SKM-1 treated with dmso at 0.1 percent for 144 hours (cell line): ENCODE measurements around the gene MAGEL2.

Experiments
- DNase-seq: peaks from one replicate; lab custom pipeline; 2025; ENCODE audit not compliant: unreplicated experiment; lab: John Stamatoyannopoulos, UW

MAGEL2 gene

DNA sequence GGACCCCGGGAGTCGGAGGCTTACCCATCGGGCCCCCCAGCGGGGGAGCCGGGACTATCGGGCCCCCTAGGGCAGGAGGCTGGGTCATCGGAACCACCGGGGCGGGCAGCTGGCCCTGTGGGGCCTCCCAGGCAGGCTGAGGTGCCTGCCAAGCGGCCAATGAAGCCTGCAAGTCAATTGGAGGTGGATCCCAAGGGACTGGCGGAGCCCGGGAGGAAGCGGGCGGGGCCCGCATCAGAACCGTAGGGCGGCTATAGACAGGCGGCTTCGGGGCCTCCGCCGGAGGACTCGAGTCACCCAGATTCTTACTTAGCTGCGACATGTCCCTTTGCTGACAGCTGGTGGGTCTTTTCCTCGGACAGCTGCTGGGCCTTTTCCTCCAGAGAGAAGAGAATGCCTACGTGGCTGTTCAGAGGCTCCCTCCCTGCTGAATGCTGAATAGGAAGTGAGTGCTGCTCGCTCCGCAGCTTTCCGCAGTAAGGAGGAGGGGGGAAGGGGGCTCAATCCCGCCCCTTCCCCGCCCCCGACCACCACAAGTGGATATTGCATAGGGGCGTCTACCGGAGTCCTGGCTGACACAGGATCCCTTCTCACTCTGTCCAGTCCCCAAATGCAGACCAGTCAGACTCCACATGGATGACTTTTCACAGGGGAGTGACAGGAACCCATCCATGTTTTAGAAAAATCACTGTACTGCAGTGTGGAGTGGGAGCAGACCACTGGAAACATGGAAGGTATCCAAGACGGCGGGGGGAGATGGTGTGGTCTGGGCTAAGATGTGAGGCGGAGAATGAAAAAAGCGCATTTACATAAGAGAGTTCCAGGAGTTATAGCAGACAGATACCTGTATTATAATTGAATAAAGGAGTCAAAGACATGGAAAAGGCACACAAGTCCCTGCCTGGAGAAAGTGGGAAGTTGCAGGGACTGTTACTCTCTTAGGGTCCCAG, at the start of gene MAGEL2:
MAGEL2 (minus strand) TSS at position 447 of the 950 bp plus-strand sequence; CDS start at position 322, 125 bp downstream.
- no peak for DNase-seq

DNA sequence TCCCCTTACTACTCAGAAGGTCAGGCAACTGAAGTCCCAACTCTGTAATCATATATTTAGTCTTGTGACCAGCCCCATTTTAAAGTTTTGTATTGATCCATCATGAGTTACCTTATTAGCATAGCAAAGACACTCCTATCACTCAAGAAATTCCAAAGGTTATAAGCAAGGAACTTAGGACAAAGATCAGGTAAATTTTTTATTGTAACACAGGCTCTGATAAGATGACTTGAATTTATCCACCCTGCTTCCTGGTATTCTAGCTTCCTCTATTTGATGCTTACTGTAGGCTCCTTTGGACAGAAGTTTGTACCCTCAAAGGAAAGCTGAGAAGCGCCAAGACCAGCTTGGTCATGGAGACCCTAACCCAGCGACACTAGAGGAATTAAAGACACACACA, 47.6 kb upstream of the MAGEL2 start:
- DNase-seq: no peak

DNA sequence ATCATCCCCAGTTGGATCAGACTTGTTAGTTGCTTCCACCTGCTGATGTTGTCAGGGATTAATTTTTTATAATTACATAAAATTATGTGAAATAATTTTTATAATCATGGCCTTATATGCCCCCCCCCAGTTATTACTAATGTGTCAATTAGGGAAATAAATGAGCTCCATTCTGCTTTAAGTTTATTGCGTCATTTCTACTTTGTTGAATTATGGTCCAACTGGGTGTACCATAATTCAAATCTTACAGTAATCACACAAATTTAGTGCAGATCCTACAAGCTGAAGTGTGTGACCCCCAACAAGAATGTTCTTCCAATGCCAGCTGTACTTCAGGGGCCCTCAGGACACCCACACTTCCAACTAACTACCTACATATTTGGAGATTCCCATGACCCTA, 46.9 kb upstream of the MAGEL2 start:
- DNase-seq: no peak

DNA sequence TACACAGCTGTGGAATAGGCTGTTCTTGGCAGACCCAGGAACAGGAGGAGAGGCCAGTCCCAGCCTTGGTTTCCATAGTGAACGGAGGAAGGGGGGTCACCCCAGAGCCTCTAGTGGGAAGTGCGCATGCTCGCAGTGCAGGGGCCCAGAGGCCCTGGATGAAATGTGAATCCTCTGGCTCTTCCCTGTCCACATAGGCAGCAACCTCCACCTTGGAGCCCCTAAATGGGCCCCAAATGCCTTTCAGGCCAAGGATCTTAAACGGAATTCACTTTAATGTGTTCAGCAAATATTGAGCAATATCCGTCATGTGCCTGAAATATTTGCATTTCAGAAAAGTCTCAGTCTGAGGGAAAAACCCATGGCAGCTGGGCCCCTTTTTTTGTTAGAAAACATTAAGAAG, 42.8 kb upstream of the MAGEL2 start:
- DNase-seq: no peak

DNA sequence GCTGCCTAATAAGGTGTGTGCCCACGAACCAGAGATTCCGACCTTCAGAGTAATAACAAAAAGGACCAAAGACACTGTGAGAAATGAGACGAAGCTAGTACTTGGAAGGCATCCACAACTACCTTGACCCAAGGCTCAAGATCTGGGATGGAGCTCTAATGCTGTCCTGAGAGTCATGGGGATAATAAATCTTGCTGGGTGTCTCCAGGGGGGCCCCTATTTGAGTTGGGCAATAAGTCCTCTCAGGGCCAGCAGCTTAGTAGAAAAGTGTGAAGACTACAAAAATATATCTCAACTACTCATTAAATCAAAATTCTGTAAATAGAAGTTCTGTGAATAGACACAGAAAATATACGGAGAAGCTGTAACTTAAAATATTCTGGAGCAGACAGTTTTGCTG, 42.3 kb upstream of the MAGEL2 start:
- no peak for DNase-seq

DNA sequence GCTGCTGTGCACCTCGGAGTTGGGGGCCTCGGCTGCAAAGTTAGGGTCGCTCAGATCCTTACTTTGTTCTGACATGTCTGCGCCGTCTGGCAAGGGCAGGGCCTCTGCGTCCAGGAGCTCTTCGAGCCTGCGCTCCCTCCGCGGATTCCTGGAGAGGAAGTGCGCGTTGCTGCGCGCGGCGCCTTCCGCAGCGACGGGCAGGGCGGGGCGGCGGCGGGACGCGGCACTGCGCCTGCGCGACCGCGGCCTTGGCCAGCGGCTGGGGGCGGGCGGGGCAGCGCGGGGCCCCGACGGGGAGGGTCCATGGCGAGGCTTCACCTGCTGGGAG, 39.4 kb upstream of the MAGEL2 start, which contains the start of gene NDN:
NDN (minus strand) TSS at position 163 of the 328 bp plus-strand sequence; CDS start at position 75, 88 bp downstream.
- peak; percentile 18 for DNase-seq

DNA sequence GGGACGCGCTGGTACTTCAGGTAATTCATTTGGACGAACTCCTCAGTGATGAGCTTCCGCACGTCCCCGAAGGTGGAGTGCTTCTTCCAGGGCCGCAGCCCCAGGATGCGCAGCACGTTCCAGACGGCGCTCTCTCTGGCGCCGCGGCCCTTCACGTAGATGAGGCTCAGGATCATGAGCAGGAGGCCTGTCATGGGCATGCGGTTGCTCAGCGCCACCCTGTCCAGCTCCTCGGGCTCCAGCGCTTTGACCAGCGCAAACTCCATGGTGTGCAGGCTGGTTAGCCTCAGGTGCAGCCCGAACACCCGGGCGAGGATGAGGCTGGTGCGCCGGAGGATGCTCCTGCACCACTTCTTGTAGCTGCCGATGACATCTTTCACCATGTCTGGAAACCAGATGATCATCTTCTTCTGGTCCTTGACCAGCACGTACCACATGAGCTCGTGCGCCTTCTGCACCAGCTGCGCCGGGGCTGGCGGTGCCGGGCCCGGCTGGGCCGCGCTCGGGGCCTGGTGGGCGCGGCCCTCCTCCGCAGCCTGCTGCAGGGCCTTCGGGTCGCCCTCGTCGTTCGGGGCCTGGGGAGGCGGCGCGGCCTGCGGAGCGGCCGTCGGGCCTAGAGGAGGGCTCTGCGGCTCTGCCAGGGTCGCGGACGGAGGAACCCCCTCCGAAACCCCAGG, 38.9 kb upstream of the MAGEL2 start:
- no peak for DNase-seq

DNA sequence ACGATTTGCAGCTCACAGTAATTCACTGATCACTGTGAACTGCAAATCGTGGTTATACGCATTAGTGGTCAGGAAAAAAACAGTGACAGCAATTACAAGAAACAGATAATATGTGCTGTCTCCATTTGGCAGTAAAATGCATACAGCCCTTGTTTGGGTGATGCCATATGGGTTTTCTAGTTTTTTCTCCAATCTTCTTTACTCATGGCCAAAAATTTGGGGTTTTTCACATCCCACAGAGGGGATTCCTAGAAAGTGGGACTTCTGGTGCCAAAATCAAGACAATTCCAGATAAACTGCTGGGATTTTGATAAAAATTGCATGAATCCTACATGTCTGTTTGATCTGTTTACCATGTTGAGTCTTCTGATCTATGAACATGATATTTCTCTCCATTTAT, 23.8 kb upstream of the MAGEL2 start:
- DNase-seq: no peak

DNA sequence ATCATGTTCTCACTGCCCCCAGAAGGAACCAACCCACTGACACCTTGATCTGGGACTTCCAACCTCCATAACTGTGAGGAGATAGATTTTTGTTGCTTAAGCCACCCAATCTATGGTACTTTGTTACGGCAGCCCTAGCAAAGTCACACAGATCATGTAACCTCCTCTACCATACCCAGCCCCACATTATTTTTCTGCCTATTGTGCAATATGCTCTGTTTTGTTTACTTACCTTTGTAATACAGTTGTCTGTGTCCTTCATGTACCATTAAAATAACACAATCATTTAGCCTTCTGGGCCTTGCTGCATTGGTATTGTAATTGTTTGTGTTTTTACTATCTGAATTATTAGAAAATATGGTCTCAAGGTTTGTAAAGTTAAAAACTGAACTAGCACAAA, 23.3 kb upstream of the MAGEL2 start:
- no peak for DNase-seq

DNA sequence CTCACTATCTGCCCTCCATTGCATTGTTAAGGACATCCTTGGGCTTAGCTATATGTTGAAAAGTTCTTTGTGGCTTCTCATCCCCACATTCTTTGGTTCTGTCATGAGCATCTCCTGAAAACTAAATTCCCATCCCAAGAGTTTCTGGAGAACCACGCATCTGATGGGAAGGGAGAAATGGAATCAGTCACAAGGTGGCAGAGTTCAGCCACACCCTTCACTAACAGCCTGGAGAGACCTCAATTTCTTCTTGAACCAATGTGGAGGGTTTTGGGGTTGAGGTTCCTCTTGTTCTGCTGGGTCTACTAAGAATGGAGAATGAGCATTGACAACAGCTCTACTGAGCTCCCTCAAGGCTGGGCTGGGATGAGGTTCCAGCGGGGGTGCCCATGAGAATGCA, 15.6 kb upstream of the MAGEL2 start:
- DNase-seq: no peak

DNA sequence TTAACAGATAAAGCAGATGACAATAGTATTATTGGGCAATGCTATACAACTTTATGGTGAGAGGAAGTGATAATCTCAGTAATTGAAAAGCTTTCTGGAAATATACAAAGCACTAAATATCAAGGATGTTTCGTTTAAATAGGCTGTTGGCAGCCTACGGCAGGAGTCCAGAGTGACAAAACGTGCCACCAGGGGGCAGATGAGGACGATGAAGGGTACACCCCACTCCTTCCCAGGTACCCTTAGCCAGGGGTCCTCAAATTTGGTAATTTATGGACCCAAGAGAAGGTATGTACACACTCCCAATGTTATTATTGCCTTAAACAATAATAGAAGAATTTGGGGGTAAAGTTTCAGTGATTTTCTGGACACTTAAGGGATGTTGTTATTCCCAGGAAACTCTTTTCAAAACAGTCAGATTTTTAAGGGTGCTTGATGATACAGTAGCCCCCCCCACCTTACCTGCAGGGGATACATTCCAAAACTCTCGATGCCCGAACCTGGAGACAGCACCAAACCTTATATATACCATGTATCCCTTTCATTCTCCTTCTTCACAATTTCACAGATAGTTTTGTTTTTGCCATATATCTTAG, 1.4 kb upstream of the MAGEL2 start:
- no peak for DNase-seq

DNA sequence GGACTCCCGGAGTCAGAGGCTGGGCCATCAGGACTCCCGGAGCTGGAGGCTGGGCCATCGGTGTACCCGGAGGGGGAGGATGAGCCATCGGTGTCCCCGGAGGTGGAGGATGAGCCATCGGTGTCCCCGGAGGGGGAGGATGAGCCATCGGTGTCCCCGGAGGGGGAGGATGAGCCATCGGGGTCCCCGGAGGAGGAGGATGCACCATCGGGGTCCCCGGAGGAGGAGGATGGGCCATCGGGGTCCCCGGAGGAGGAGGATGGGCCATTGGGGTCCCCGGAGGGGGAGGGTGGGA, 719 bp downstream of the MAGEL2 start:
- no peak for DNase-seq

DNA sequence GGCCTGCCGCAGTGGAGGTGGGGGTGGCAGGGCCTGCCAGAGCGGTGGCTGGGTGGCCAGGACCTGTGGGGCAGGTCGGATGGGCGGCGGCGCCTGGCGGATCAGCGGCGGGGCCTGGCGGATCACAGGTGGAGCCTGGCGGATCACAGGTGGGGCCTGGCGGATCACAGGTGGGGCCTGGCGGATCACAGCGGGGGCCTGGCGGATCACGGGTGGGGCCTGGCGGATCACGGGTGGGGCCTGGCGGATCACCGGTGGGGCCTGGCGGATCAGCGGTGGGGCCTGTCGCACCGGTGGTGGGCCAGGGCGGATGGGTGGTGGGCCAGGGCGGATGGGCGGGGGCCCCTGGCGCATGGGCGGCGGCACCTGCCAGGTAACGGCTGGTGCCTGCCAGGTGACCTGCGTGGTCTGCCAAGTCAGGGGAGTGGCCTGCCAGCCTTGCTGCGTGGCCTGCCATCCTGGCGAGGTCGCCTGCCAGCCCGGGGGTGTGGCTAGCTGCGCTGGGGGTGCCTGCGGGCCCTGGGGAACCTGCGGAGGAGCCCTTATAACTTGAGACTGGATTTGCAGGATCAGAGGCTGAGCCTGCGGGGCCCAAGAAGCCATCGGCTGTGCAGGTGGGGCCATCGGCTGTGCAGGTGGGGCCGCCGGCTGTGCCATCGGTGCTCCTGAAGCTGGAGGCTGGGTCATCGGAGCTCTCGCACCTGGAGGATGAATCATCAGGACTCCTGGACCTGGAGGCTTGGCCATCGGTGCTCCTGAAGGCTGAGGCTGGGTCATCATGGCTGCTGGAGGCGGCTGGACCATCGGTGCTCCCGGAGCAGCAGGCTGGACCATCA, 1.3 kb downstream of the MAGEL2 start:
- no peak for DNase-seq

DNA sequence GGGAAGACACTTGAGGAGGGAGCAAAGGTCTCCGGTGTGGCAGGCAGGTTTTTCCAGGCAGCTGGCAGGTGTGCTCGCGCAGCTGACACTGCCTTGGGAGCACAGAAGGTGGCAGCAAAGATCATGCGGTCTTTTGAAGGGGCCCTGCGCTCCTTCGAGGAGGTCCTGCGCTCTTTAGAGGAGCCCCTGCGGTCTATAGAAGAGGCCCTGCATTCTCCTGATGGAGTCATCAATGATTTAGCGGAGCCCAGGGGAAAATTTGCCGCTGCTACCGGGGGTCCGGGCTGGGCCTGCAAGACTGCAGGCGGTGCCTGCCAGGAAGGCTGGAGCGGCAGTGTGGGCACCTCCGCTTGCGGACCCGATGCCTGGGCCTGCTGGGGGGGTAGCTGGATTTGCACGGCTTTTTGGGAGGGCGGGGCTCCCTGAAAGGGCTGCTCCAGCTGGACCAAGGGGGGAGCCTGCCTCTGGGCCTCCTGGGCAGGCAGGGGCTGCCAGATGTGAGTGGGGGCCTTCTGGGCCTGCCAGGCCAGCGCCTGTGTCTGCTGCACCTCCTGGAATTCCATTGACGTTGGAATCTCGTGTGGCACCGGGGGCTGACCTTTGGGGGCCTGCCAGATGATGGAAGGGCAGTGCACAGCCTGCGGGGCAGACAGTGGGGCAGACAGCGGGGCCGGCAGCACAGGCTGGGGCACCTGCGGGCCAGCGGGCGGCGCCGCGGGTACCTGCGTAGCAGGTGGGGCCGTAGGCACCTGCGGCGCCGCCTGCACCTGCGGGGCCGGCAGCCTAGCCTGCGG, 2.1 kb downstream of the MAGEL2 start:
- no peak for DNase-seq

DNA sequence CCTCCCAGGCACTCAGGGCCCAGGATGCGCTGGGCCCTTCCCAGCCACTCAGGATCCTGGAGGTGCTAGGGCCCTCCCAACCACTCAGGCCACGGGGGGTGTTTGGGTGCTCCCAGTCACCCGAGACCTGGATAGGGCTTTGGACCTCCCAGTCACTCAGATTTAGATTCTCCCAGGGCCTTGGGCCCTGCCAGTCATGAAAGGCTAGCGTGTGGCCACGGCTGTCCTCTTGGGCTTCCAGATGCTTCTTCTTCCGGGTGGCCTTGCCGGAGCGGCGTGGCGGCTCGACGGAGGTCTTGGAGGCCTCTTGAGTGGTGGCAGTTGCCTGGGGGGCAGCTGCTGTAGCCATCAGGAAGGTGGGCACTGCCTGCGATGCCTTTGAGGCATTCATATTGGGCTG, 2.8 kb downstream of the MAGEL2 start:
- no peak for DNase-seq

DNA sequence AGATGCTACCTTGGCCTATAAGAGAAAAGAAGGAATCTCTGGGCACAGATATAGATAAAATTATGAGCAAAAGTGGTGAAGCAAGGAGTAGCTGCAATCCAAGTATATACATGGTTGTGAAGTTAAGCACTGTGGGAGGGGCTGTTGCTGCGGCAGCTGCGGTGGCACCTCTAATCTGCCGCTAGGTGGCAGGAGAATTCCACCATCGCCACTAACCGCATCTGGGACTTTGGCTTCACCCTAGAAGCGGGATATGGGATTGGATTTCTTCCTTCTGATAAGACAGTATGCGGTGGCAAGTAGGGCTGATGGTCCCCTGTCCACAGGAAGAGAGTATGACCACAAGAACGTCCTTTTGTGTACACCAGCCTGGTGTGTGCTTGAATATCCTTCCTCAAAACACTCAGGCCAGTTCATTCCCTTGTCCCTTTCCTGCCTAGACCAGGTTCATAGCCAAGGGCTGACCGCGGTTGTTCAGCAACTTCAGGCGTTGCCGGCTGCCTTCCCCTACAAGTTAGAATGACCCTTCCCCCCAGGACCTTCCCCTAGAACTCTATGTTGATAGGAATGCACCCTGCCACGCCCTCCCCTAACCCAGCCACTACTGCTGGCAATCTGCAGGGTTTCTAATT, 5.1 kb downstream of the MAGEL2 start:
- DNase-seq: peak; percentile 50

DNA sequence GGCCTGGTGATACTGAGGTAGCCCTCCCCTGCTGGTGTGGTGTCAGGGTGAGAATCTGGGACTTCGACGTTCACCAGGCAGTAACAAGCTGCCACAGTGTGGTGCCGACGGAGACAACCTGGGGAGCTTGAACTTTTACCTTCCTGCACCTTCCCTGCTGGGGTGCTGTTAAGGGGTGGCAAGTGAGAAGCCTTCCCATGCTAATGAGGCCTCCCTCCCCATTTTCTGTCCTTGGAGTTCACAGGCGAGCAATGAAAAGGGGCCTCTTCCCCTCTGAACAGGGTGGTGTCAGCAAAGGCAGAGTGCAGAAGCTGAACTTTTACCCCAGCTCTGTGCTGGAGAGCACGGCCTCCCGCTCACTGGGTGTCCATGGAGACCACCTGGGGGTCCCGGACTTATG, 13.5 kb downstream of the MAGEL2 start:
- DNase-seq: no peak

DNA sequence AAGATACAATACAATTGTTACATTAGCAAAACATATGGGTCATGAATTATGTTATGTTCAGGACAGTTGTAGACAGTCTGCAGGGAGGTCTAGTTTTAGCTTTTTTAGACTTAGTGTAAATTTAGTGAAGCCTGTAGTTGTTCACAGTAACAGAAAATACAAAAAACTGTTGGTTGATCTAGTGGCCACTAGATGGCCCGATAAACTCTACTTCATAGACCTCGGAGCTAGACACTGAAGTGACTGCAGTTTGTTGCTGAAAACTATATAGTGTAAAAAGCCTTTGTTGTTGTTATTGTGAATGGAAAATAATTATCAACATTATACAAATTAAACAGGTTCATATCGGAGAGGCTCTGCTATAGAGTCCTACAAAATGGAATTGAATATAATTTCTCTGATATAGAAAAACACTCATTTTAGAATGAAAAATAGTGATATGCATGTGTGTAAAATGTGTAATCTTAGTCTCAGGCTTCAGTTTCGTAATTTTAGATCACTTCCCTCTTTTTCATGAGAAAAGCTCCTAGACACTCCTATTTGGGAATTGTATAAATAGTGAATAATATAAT, 18.3 kb downstream of the MAGEL2 start:
- DNase-seq: peak; percentile 21

DNA sequence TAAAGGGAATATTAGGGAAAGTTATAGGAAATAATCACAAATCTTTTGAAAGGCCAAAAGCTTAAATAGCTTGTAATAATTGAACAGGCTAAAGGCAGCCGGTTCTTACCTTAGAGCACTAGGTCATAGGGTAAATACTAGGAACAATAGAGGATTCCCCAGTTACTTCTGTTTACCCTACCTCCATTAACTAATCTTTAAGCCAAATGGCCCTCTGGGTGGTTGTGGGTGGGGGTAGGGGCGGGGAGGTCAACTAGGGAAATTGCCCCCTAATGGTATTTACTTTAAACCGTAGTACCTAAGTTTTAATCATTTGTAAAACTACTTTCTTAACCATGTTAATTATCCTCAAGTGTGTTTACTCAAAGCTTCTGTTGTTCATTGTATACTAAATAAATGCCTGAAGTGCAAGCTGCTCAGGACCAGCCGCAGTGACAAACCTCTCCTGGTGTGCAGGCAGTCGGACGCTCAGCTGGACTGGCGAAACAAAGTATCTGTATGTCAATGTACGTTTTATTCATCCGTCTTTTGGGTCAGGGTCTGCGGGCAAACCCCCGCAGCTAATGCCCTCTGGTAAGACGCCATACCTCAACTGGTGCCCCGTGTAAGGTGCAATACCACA, 18.9 kb downstream of the MAGEL2 start:
- DNase-seq: no peak
